ENCODE results near the gene SSC5D. TPM values are rescaled to one million over a fixed set of nuclear protein-coding genes. Genes with fewer than 3 reads are reported as not detected.

Gene SSC5D
- total and polyA plus RNA-seq, 9 of the 15 experiments (the other 6 are each of a cell fraction or from before 2014, with no cell fraction given) = 0.04 to 0.71 (median 0.14) TPM; not detected in 2

DNA sequence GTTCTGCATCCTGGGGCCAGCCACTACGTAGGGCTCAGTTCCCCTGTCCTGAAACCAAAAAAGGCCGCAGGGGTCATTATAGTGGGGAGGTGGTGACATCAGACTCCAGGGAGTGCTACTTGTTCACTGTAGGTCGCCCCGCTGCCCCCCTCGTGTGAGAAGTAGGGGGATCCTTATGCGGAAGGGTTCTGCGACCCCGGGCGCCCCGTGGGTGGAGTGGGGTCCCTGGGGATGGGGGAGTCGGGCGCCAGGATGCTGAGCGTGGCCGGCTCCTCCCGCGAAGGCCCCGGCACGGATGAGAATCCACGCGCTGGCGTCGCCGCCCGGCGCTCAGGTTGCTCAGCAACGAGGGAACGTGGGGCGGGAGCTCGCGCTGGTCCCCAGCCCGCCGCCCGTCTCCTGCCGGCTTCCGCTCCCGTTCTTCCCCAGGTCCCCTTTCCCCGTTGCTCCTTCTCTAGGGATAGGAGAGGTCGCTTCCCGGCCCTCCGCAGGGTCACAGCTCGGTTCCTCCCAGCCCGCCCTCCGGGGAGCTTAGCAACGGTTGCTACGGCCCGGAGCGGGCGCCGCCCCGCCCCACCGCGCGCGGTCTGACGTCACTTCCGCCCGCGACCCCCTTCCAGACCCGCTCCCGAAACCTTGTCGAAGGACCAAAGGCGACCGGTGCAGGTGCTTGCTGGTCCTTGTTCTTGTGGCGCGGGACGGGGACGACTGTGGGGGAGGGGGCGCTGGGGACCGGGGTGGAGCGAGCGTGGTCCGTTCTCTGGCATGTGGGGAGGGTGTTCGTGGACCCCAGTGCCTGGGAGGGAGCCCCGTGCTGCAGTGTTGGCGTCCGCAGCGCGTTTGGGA lies 3.4 kb upstream of the SSC5D start, which contains the start of gene NAT14:
Gene NAT14 (plus strand): TSS at position 596 of the 846 bp plus-strand sequence. CDS start 521 bp downstream, outside the sequence.
- Histone ChIP-seq H3K9me3 (replicated peaks; ENCODE audit: control insufficient read depth, insufficient read depth, low read depth, low read length) (no peaks in the 10 kb centered on the region), H3K9ac (ENCODE audit: insufficient read depth in 1 of 2, low read depth in 2 of 2, low read length in 2 of 2) (peak within 1 kb of the TSS; percentile 82 to 98), H3K4me3 (peak within 1 kb of the TSS; percentile 80), H3K4me1 (replicated peaks in 1 of 2; ENCODE audit: control insufficient read depth in 2 of 2, insufficient read depth in 2 of 2, low read length in 2 of 2) (peaks cover 25 to 70% of the 10 kb centered on the region in 2 experiments), H3K27ac (ENCODE audit: extremely low read depth, low read depth, low read length) (peak within 1 kb of the TSS; percentile 83), H3K4me2 (ENCODE audit: insufficient read depth, low read length) (peak within 1 kb of the TSS; percentile 87), H3K27me3 (ENCODE audit: control insufficient read depth in 2 of 2, insufficient read depth in 2 of 2, low read length in 2 of 2) (no peaks in the 10 kb centered on the region), H4K20me1 (replicated peaks; ENCODE audit: control insufficient read depth, insufficient read depth, low read length) (no peaks in the 10 kb centered on the region), H2AFZ (ENCODE audit: low read depth, low read length) (peak within 1 kb of the TSS; percentile 81), H3K36me3 (ENCODE audit: control insufficient read depth, insufficient read depth, low read length) (peaks cover 32% of the 10 kb centered on the region; the same call in 2 of the 3 replicates), H3K79me2 (ENCODE audit: control insufficient read depth, insufficient read depth, low read length) (peaks cover 12% of the 10 kb centered on the region), H3K9me1 (ENCODE audit: control insufficient read depth, insufficient read depth, low read length) (no peaks in the 10 kb centered on the region)
- DNase-seq (ENCODE audit: extremely low read depth in 1 of 4, low spot score in 3 of 4) (peak; percentile 83 to 91 (median 90)), FAIRE-seq (peak; percentile 6), ATAC-seq (peak; percentile 83)
- in situ Hi-C loops (cut with MboI) = no loop called here
- 14% methylated on average over 36 of the region's 78 CpGs for WGBS (ENCODE audit: insufficient coverage, low coverage, missing lambda C conversion rate)
- no TSS peak for BruUV-seq (replicated peaks)
- ChIA-PET POLR2A (interaction anchor here (0.7 to 3.6 kb wide), 8 partner anchors 9 to 308 kb away, joined by 3 to 30 read pairs (median 6); partner anchors contain the start of genes ZNF628 and ZNF865), CTCF (ENCODE audit: low intra/inter-chr PET ratio) (no interaction called here)
- intact Hi-C loops (cut with micrococcal nuclease) = no loop called here
- TF ChIP-seq WHSC1 (IDR thresholded peaks at IDR 0.05; ENCODE audit: low read length) = no peak
- TF ChIP-seq, protein P1, sequence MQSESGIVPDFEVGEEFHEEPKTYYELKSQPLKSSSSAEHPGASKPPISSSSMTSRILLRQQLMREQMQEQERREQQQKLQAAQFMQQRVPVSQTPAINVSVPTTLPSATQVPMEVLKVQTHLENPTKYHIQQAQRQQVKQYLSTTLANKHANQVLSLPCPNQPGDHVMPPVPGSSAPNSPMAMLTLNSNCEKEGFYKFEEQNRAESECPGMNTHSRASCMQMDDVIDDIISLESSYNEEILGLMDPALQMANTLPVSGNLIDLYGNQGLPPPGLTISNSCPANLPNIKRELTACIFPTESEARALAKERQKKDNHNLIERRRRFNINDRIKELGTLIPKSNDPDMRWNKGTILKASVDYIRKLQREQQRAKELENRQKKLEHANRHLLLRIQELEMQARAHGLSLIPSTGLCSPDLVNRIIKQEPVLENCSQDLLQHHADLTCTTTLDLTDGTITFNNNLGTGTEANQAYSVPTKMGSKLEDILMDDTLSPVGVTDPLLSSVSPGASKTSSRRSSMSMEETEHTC (IDR thresholded peaks at IDR 0.05) = no peak
- peak; percentile 69 for TF ChIP-seq ETV5 (CRISPR knock-in tag; IDR thresholded peaks at IDR 0.05; ENCODE audit: low read depth)
- TF ChIP-seq CREB1 (IDR thresholded peaks at IDR 0.05) = peak; percentile 83
- TF ChIP-seq CREB1 (CRISPR knock-in tag; IDR thresholded peaks at IDR 0.05) = peak; percentile 94
- peak; percentile 97 for TF ChIP-seq ZBTB7A (IDR thresholded peaks at IDR 0.05; ENCODE audit: borderline replicate concordance, control insufficient read depth, low read depth, low read length)
- peak; percentile 70 for TF ChIP-seq POLR2G (IDR thresholded peaks at IDR 0.05; ENCODE audit: low read depth, low read length)
- no peak for TF ChIP-seq CEBPB (tag; IDR thresholded peaks at IDR 0.05)
- TF ChIP-seq, protein P2, sequence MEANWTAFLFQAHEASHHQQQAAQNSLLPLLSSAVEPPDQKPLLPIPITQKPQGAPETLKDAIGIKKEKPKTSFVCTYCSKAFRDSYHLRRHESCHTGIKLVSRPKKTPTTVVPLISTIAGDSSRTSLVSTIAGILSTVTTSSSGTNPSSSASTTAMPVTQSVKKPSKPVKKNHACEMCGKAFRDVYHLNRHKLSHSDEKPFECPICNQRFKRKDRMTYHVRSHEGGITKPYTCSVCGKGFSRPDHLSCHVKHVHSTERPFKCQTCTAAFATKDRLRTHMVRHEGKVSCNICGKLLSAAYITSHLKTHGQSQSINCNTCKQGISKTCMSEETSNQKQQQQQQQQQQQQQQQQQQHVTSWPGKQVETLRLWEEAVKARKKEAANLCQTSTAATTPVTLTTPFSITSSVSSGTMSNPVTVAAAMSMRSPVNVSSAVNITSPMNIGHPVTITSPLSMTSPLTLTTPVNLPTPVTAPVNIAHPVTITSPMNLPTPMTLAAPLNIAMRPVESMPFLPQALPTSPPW (CRISPR knock-in tag; IDR thresholded peaks at IDR 0.05) = peak; percentile 96
- TF ChIP-seq KLF13 (tag; IDR thresholded peaks at IDR 0.05; ENCODE audit: borderline replicate concordance, low read depth) = no peak
- no peak for TF ChIP-seq MCM2 (IDR thresholded peaks at IDR 0.05; ENCODE audit: low read depth)
- peak; percentile 95 for TF ChIP-seq POLR2AphosphoS2 (IDR thresholded peaks at IDR 0.05; ENCODE audit: low read length)
- 0 out of 2 replicates have a peak, but pooled peaks have one; percentile 17 for TF ChIP-seq ZNF780A (CRISPR knock-in tag; IDR thresholded peaks at IDR 0.05)
- TF ChIP-seq, protein P3, sequence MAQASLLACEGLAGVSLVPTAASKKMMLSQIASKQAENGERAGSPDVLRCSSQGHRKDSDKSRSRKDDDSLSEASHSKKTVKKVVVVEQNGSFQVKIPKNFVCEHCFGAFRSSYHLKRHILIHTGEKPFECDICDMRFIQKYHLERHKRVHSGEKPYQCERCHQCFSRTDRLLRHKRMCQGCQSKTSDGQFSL (CRISPR knock-in tag; IDR thresholded peaks at IDR 0.05) = peak; percentile 35; the same call in 1 of the 2 replicates
- TF ChIP-seq, protein P3 (tag; IDR thresholded peaks at IDR 0.05) = no peak
- TF ChIP-seq, protein P4, sequence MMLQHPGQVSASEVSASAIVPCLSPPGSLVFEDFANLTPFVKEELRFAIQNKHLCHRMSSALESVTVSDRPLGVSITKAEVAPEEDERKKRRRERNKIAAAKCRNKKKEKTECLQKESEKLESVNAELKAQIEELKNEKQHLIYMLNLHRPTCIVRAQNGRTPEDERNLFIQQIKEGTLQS (IDR thresholded peaks at IDR 0.05) = peak; percentile 88
- TF ChIP-seq, protein P4 (CRISPR knock-in tag; conservative IDR thresholded peaks at IDR 0.05) = no peak
